HG03521 (cell line): ENCODE measurements around the gene APRT.

ENCODE experiments used
- ATAC-seq: cut with Tn5 transposase; IDR thresholded peaks from one replicate; pipeline ENCODE4 v1.9.1; 2021; ENCODE audit warnings: mild to moderate bottlenecking, moderate library complexity; ENCODE audit not compliant: unreplicated experiment

Gene APRT

GRCh38 chr16:88842308-88842756 lies 30.6 kb upstream of the APRT start:
- ATAC-seq, result no peak

GRCh38 chr16:88841521-88842307 lies 30.0 kb upstream of the APRT start:
- no peak for ATAC-seq

GRCh38 chr16:88840600-88841215 lies 29.0 kb upstream of the APRT start:
- ATAC-seq, result no peak

GRCh38 chr16:88839745-88840599 lies 28.2 kb upstream of the APRT start:
- no peak for ATAC-seq

- ATAC-seq, result no peak
These were observed 27.4 kb upstream of the APRT start for GRCh38 chr16:88839026-88839529.

- ATAC-seq, result no peak
These were observed 26.8 kb upstream of the APRT start for GRCh38 chr16:88838566-88838965.

GRCh38 chr16:88837806-88838205 lies 26.1 kb upstream of the APRT start:
- no peak for ATAC-seq

- no peak for ATAC-seq
These were observed 25.1 kb upstream of the APRT start for GRCh38 chr16:88836791-88837190.

GRCh38 chr16:88835818-88836217 lies 24.1 kb upstream of the APRT start:
- ATAC-seq, result no peak

GRCh38 chr16:88835383-88835782 lies 23.7 kb upstream of the APRT start:
- no peak for ATAC-seq

- no peak for ATAC-seq
These were observed 22.9 kb upstream of the APRT start for GRCh38 chr16:88834670-88835069.

- no peak for ATAC-seq
These were observed 21.4 kb upstream of the APRT start for GRCh38 chr16:88833086-88833485.

GRCh38 chr16:88831838-88832237 lies 20.1 kb upstream of the APRT start:
- ATAC-seq, result no peak

GRCh38 chr16:88830783-88831182 lies 19.1 kb upstream of the APRT start:
- no peak for ATAC-seq

- ATAC-seq, result no peak
These were observed 18.5 kb upstream of the APRT start for GRCh38 chr16:88830258-88830657.

GRCh38 chr16:88828711-88829110 lies 17.0 kb upstream of the APRT start:
- no peak for ATAC-seq

- ATAC-seq, result no peak
These were observed 16.0 kb upstream of the APRT start for GRCh38 chr16:88827727-88828126.

- no peak for ATAC-seq
These were observed 14.5 kb upstream of the APRT start for GRCh38 chr16:88826070-88826840.

- ATAC-seq, result no peak
These were observed 13.4 kb upstream of the APRT start for GRCh38 chr16:88825146-88825545.

GRCh38 chr16:88824256-88825077 lies 12.7 kb upstream of the APRT start:
- ATAC-seq, result no peak
